IMR-90 (cell line): ENCODE measurements around the gene SLC2A11. TPM values are rescaled to one million over a fixed set of nuclear protein-coding genes. Genes with fewer than 3 reads are reported as not detected.

ENCODE experiments used
- ATAC-seq: fragments of 200-7000 bp; cut with Tn5 transposase; 2 replicates; pipeline ENCODE4 v1.9.1; 2020; ENCODE audit warnings: low read depth, mild to moderate bottlenecking, moderate library complexity
- BruUV-seq: library from RNA; stranded (reverse); fragments of 400-500 nt; replicated peaks from 2 replicates; lab custom pipeline; 2021; lab: Mats Ljungman, UMichigan
- CTCF ChIA-PET: fragments of 300-600 bp; formaldehyde crosslinking; extraction: SDS; loops from one replicate; lab custom pipeline; 2021; ENCODE audit warnings: antibody characterized with exemption; lab: Yijun Ruan, JAX
- POLR2A ChIA-PET: fragments of 300-600 bp; sonication (Branson Sonifier 250); formaldehyde crosslinking; loops from one replicate; lab custom pipeline; 2022; ENCODE audit warnings: antibody characterized with exemption; ENCODE audit not compliant: unreplicated experiment; lab: Charles Lee
- DNase-seq: peaks from one replicate; pipeline ENCODE4 v3.0.0; 2013
- H2AFZ ChIP-seq: replicated peaks from 2 replicates; pipeline ENCODE3; 2013; ENCODE audit warnings: low read length, mild to moderate bottlenecking; ENCODE audit not compliant: poor library complexity
- H2AK5ac ChIP-seq: 2 replicates; pipeline ENCODE4 v1.6.1; 2013; ENCODE audit warnings: low read depth, low read length, inconsistent platforms
- H2AK9ac ChIP-seq: replicated peaks from 2 replicates; pipeline ENCODE3; 2013; ENCODE audit warnings: mild to moderate bottlenecking, low read depth, low read length, moderate library complexity; ENCODE audit not compliant: poor library complexity
- H2BK120ac ChIP-seq: 2 replicates; pipeline ENCODE4 v1.6.1; 2013; ENCODE audit warnings: low read depth, low read length, inconsistent platforms
- H2BK15ac ChIP-seq: 3 replicates; pipeline ENCODE4 v1.6.1; 2013; ENCODE audit warnings: low read depth, low read length, inconsistent platforms
- H2BK20ac ChIP-seq: 2 replicates; pipeline ENCODE4 v1.6.1; 2013; ENCODE audit warnings: low read depth, mild to moderate bottlenecking, inconsistent platforms, low read length, moderate library complexity
- H2BK5ac ChIP-seq: 2 replicates; pipeline ENCODE4 v1.6.1; 2013; ENCODE audit warnings: mild to moderate bottlenecking, low read depth, low read length, inconsistent platforms; ENCODE audit not compliant: poor library complexity, severe bottlenecking
- H3K14ac ChIP-seq: replicated peaks from 2 replicates; pipeline ENCODE4 v1.6.1; 2013; ENCODE audit warnings: low read depth, low read length, inconsistent platforms
- H3K18ac ChIP-seq: 2 replicates; pipeline ENCODE4 v1.6.1; 2013; ENCODE audit warnings: low read depth, low read length, control low read depth
- H3K23ac ChIP-seq: 2 replicates; pipeline ENCODE4 v1.6.1; 2013; ENCODE audit warnings: low read depth, low read length, inconsistent platforms
- H3K27ac ChIP-seq: 2 replicates; pipeline ENCODE4 v1.5.1; 2013; ENCODE audit warnings: mild to moderate bottlenecking, control low read depth, low read length; ENCODE audit not compliant: insufficient read depth
- H3K27me3 ChIP-seq: 2 replicates; pipeline ENCODE4 v1.6.1; 2013; ENCODE audit warnings: low read length; ENCODE audit not compliant: control insufficient read depth, insufficient read depth
- H3K36me3 ChIP-seq: 2 replicates; pipeline ENCODE4 v1.6.1; 2013; ENCODE audit warnings: low read length, mixed read lengths; ENCODE audit not compliant: control insufficient read depth, insufficient read depth
- H3K4ac ChIP-seq: 2 replicates; pipeline ENCODE4 v1.6.1; 2013; ENCODE audit warnings: low read depth, low read length, inconsistent platforms
- H3K4me1 ChIP-seq: 2 replicates; pipeline ENCODE4 v1.6.1; 2013; ENCODE audit warnings: low read length, mixed read lengths; ENCODE audit not compliant: control insufficient read depth, insufficient read depth
- H3K4me2 ChIP-seq: 2 replicates; pipeline ENCODE4 v1.6.1; 2013; ENCODE audit warnings: low read depth, mild to moderate bottlenecking, control low read depth, low read length, moderate library complexity
- H3K4me3 ChIP-seq: 2 replicates; pipeline ENCODE4 v1.5.1; 2013; ENCODE audit warnings: low read depth, mild to moderate bottlenecking, control low read depth, low read length, moderate library complexity; ENCODE audit not compliant: insufficient read depth
- H3K56ac ChIP-seq: 2 replicates; pipeline ENCODE4 v1.6.1; 2013; ENCODE audit warnings: low read length, inconsistent platforms; ENCODE audit not compliant: insufficient read depth; ENCODE audit errors: extremely low read depth
- H3K79me1 ChIP-seq, 2 experiments: 2 replicates each; pipeline ENCODE4 v1.6.1; 2013; ENCODE audit warnings: low read length in 2 of 2, inconsistent platforms in 1 of 2, low read depth in 1 of 2
- H3K9ac ChIP-seq: 2 replicates; pipeline ENCODE4 v1.6.1; 2013; ENCODE audit warnings: low read depth, low read length, control low read depth
- H3K9me1 ChIP-seq: 2 replicates; pipeline ENCODE4 v1.6.1; 2013; ENCODE audit warnings: low read length, inconsistent platforms; ENCODE audit not compliant: insufficient read depth
- H3K9me3 ChIP-seq: 2 replicates; pipeline ENCODE4 v1.6.1; 2013; ENCODE audit warnings: low read length; ENCODE audit not compliant: control insufficient read depth, insufficient read depth
- H4K20me1 ChIP-seq: 2 replicates; pipeline ENCODE4 v1.6.1; 2013; ENCODE audit warnings: low read length, inconsistent platforms; ENCODE audit not compliant: insufficient read depth
- H4K5ac ChIP-seq: 2 replicates; pipeline ENCODE4 v1.6.1; 2013; ENCODE audit warnings: mild to moderate bottlenecking, low read depth, low read length, control low read depth
- H4K8ac ChIP-seq, 2 experiments: 2 replicates each; pipeline ENCODE4 v1.6.1; 2013; ENCODE audit warnings: low read depth in 2 of 2, low read length in 2 of 2, control low read depth in 1 of 2, inconsistent platforms in 1 of 2
- H4K91ac ChIP-seq: 2 replicates; pipeline ENCODE4 v1.6.1; 2013; ENCODE audit warnings: low read depth, low read length, inconsistent platforms; ENCODE audit not compliant: insufficient read depth
- RCOR1 ChIP-seq: IDR thresholded peaks from 2 replicates; pipeline ENCODE4 v1.6.1; 2012; ENCODE audit warnings: mild to moderate bottlenecking, low read length, improper control_type of control experiment; ENCODE audit not compliant: insufficient replicate concordance
- WGBS, 2 experiments: methylation state at CpG; one replicate each; pipeline versions ENCODE4 v1.1.5 to v1.1.7; 2013; ENCODE audit warnings: missing lambda C conversion rate in 2 of 2; ENCODE audit not compliant: insufficient read length in 1 of 2; ENCODE audit errors: extremely low coverage in 2 of 2; 5-methylcytosine and 5-hydroxymethylcytosine counted together
- dilution Hi-C: fragments of 300-500 bp; cut with HindIII; formaldehyde crosslinking; loops from one replicate; pipeline ENCODE4 v1.14.3; 2018; ENCODE audit warnings: low sequenced_read_pairs; ENCODE audit not compliant: unreplicated experiment
- in situ Hi-C: fragments of 300-500 bp; cut with MboI; formaldehyde crosslinking; loops from 3 replicates; pipeline ENCODE4 v1.14.3; 2019; ENCODE audit warnings: low sequenced_read_pairs, inconsistent platforms, mixed read lengths
- intact Hi-C: fragments of 100-400 bp; cut with micrococcal nuclease; formaldehyde crosslinking; loops from 2 replicates; pipeline ENCODE4 v1.10.0; 2022
- polyA plus RNA-seq, 3 experiments: library from polyadenylated mRNA; depleted of rRNA; stranded (reverse); fragments of >200 nt; gene quantifications; 2 replicates each; pipeline ENCODE4 v1.2.3, GENCODE V29; 2012; ENCODE audit warnings: low replicate concordance in 1 of 3
- total RNA-seq: library from RNA; depleted of rRNA; stranded (reverse); fragments of >200 nt; gene quantifications from 2 replicates; pipeline ENCODE4 v1.2.3, GENCODE V29; 2012

SLC2A11 gene
- total and polyA plus RNA-seq, 2 of the 4 experiments (the other 2 are of a cell fraction) = 3.2 to 8.7 TPM

- intact Hi-C loops (no loop called here), dilution Hi-C loops (no loop called here), in situ Hi-C loops (no loop called here)
- Histone ChIP-seq H3K9ac (no peak overlapping the region), H4K5ac (no peak overlapping the region), H3K4me1 (no peaks in the 10 kb centered on the region), H2BK5ac (no peak overlapping the region), H3K4ac (no peak overlapping the region), H3K23ac (no peak overlapping the region), H2AK9ac (no peak overlapping the region), H2AFZ (no peak overlapping the region), H2BK120ac (no peak overlapping the region), H3K27ac (no peak overlapping the region), H3K4me3 (no peak overlapping the region), H4K91ac (no peak overlapping the region), H4K20me1 (peaks cover 8% of the 10 kb centered on the region; the same call in 1 of the 2 replicates), H3K56ac (no peak overlapping the region), H3K18ac (no peak overlapping the region), H3K14ac (no peak overlapping the region), H2AK5ac (no peak overlapping the region), H2BK20ac (no peak overlapping the region), H3K27me3 (no peaks in the 10 kb centered on the region), H2BK15ac (no peak overlapping the region), H3K9me1 (peaks cover 11% of the 10 kb centered on the region; the same call in 1 of the 2 replicates), H3K79me1 (peaks cover 0 to 14% of the 10 kb centered on the region in 2 experiments; a peak in 1 of 4 replicates), H3K36me3 (peaks cover 62% of the 10 kb centered on the region), H3K4me2 (no peak overlapping the region), H4K8ac (no peak overlapping the region), H3K9me3 (no peaks in the 10 kb centered on the region)
- TF ChIP-seq RCOR1 = no peak
- ATAC-seq (no peak), DNase-seq (no peak)
- no TSS peak for BruUV-seq
- no CpG with 5 or more reads among the region's 2 CpGs for WGBS, 2 experiments
- ChIA-PET CTCF (no interaction called here), POLR2A (interaction anchor here (0.6 kb wide), 1 partner anchor 33 kb away, joined by 4 read pairs; no protein-coding TSS in a partner anchor)
These were observed 39.1 kb upstream of the SLC2A11 start for GRCh38 chr22:23818541-23818940.
